Erythroblast (primary cell): ENCODE results near the gene TRABD2B.

Experiments used
- DNase-seq, 2 experiments: peaks; one replicate each; lab custom pipeline; 2025; lab: John Stamatoyannopoulos, UW
- GATA1 ChIP-seq: IDR thresholded peaks from 2 replicates; pipeline ENCODE4 v1.6.1; 2011; ENCODE audit warnings: low read depth, mild to moderate bottlenecking, control low read depth, low read length, moderate library complexity
- POLR2A ChIP-seq: IDR thresholded peaks from 2 replicates; pipeline ENCODE4 v1.6.1; 2011; ENCODE audit warnings: mild to moderate bottlenecking, low read length

Gene TRABD2B

GRCh38 chr1:47875036-47875435 lies 122.1 kb downstream of the TRABD2B start:
- TF ChIP-seq POLR2A = no peak
- DNase-seq = no peak

- DNase-seq = no peak
- TF ChIP-seq GATA1 = no peak
- TF ChIP-seq POLR2A = no peak
These were observed 123.8 kb downstream of the TRABD2B start for GRCh38 chr1:47873337-47873736.

- TF ChIP-seq GATA1 (no peak), POLR2A (no peak)
- DNase-seq = no peak
These were observed 124.3 kb downstream of the TRABD2B start for GRCh38 chr1:47872886-47873285.

GRCh38 chr1:47871799-47872353 lies 125.3 kb downstream of the TRABD2B start:
- TF ChIP-seq POLR2A (no peak), GATA1 (no peak)
- DNase-seq = no peak

GRCh38 chr1:47870946-47871676 lies 126.1 kb downstream of the TRABD2B start:
- TF ChIP-seq GATA1 = no peak
- TF ChIP-seq POLR2A = no peak
- no peak for DNase-seq

- TF ChIP-seq GATA1 (no peak), POLR2A (no peak)
- DNase-seq = no peak
These were observed 126.7 kb downstream of the TRABD2B start for GRCh38 chr1:47870480-47870879.

GRCh38 chr1:47868348-47868676 lies 128.9 kb downstream of the TRABD2B start:
- TF ChIP-seq GATA1 = no peak
- no peak for TF ChIP-seq POLR2A
- no peak for DNase-seq

GRCh38 chr1:47867438-47868347 lies 129.5 kb downstream of the TRABD2B start:
- TF ChIP-seq POLR2A (no peak), GATA1 (no peak)
- no peak for DNase-seq

GRCh38 chr1:47866601-47867437 lies 130.4 kb downstream of the TRABD2B start:
- TF ChIP-seq GATA1 (no peak), POLR2A (no peak)
- DNase-seq = no peak

- no peak for DNase-seq
- TF ChIP-seq GATA1 = no peak
- TF ChIP-seq POLR2A = no peak
These were observed 131.2 kb downstream of the TRABD2B start for GRCh38 chr1:47865881-47866535.

- TF ChIP-seq POLR2A (no peak), GATA1 (no peak)
- DNase-seq = no peak
These were observed 138.0 kb downstream of the TRABD2B start for GRCh38 chr1:47859092-47859743.

GRCh38 chr1:47856996-47857395 lies 140.2 kb downstream of the TRABD2B start:
- DNase-seq = no peak
- no peak for TF ChIP-seq GATA1
- no peak for TF ChIP-seq POLR2A

- TF ChIP-seq GATA1 (no peak), POLR2A (no peak)
- DNase-seq = no peak
These were observed 142.0 kb downstream of the TRABD2B start for GRCh38 chr1:47855230-47855629.

GRCh38 chr1:47854552-47855144 lies 142.5 kb downstream of the TRABD2B start:
- no peak for TF ChIP-seq POLR2A
- DNase-seq = no peak
